GM12872 (cell line): ENCODE results near the gene ZNF560.
A peak's percentile ranks its signal among the peaks of the same experiment; 100 is the strongest.

Experiments used
- CTCF ChIP-seq: IDR thresholded peaks from 3 replicates; pipeline ENCODE4 v1.5.1; 2011; ENCODE audit warnings: low read depth, mild to moderate bottlenecking, low read length, moderate library complexity; ENCODE audit not compliant: insufficient read depth

ZNF560 gene

GRCh38 chr19:9456018-9456689, 42.3 kb downstream of the ZNF560 start:
- no peak for TF ChIP-seq CTCF

- no peak for TF ChIP-seq CTCF
Measured at GRCh38 chr19:9453953-9454352, 44.5 kb downstream of the ZNF560 start.

GRCh38 chr19:9445037-9445436, 53.4 kb downstream of the ZNF560 start:
- no peak for TF ChIP-seq CTCF

- no peak for TF ChIP-seq CTCF
Measured at GRCh38 chr19:9436358-9436757, 62.1 kb downstream of the ZNF560 start.

GRCh38 chr19:9435279-9436268, 62.8 kb downstream of the ZNF560 start, which contains the start of gene ZNF266:
ZNF266 (minus strand) TSS chr19:9435573; CDS start chr19:9420089, 15,484 bp downstream.
- TF ChIP-seq CTCF, result peak; percentile 63

GRCh38 chr19:9431475-9431874, 66.9 kb downstream of the ZNF560 start:
- TF ChIP-seq CTCF, result peak; percentile 66

- no peak for TF ChIP-seq CTCF
Measured at GRCh38 chr19:9430444-9430843, 68.0 kb downstream of the ZNF560 start.
